ENCODE results near the gene NCR3LG1.

The NCR3LG1 gene

GRCh38 chr11:17333799-17334586 is 17.6 kb upstream of the NCR3LG1 start:
- no peak for TF ChIP-seq CTCF (IDR thresholded peaks at IDR 0.05; ENCODE audit: insufficient read depth, missing control alignments)
- no peak for FAIRE-seq
- DNase-seq (ENCODE audit: insufficient read length, low spot score), result no peak

DNA sequence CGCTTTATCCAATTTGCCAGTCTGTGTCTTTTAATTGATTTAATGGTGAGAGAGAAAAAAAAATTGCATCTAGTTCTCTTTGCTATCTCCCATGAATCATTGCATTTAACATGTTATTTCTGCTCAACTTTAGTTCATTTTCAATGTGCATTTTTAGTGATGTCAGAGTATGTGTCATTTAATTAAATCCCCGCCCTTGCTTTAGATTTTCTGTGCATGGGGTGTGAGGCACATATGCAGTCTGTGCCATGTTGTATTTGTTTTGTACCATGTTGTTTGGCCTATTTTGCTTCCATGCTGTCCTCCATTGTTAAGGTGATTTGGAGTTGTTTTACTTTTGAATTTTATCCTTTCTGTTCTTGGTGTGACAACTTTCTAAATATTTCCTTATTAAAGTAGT is 8.3 kb upstream of the NCR3LG1 start:
- FAIRE-seq, result no peak
- DNase-seq (ENCODE audit: insufficient read length, low spot score), result no peak
- TF ChIP-seq CTCF (IDR thresholded peaks at IDR 0.05; ENCODE audit: insufficient read depth, missing control alignments), result no peak

DNA sequence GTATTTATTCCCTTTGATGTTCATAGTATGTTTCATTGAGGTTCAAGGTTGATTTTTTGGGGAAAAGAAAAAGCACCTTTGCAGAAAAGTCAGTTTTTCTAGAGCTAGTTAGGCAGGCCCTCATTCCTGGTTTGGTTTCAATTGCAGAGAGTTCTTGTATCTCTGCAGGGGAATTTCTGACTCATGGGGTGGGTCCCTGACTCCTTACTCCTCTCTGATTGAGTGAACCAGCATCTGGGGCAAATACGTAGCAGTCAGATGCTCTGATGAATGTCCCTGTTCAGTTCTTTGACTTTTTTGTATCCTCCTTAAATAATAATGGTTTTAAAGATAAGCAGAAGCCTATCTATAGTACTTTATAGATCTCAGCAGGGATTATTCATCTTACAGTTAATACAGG is 7.7 kb upstream of the NCR3LG1 start:
- FAIRE-seq (no peak), DNase-seq (ENCODE audit: insufficient read length, low spot score) (no peak)
- no peak for TF ChIP-seq CTCF (IDR thresholded peaks at IDR 0.05; ENCODE audit: insufficient read depth, missing control alignments)

GRCh38 chr11:17347676-17348075 is 3.9 kb upstream of the NCR3LG1 start:
- TF ChIP-seq CTCF (IDR thresholded peaks at IDR 0.05; ENCODE audit: insufficient read depth, missing control alignments), result no peak
- no peak for DNase-seq (ENCODE audit: insufficient read length, low spot score)
- FAIRE-seq, result no peak

GRCh38 chr11:17350455-17351171 is 987 bp upstream of the NCR3LG1 start:
- DNase-seq (ENCODE audit: insufficient read length, low spot score), result no peak
- FAIRE-seq, result no peak
- no peak for TF ChIP-seq CTCF (IDR thresholded peaks at IDR 0.05; ENCODE audit: insufficient read depth, missing control alignments)

GRCh38 chr11:17351172-17351509 is 459 bp upstream of the NCR3LG1 start:
- no peak for TF ChIP-seq CTCF (IDR thresholded peaks at IDR 0.05; ENCODE audit: insufficient read depth, missing control alignments)
- DNase-seq (ENCODE audit: insufficient read length, low spot score) (no peak), FAIRE-seq (no peak)

All from D721Med (cell line).